Activated CD4-positive, alpha-beta T cell treated with anti-CD3 and anti-CD28 coated beads for 36 hours (primary cell): ENCODE results near the gene C1QTNF1. TPM values are rescaled to one million over a fixed set of nuclear protein-coding genes. Genes with fewer than 3 reads are reported as not detected.
"Not testable (repeated sequence)": the region's sequence is repeated elsewhere in the genome, so short reads cannot be mapped to it uniquely, and the experiment has no call there.

ENCODE experiments used
- ATAC-seq: fragments of 200-7000 bp; cut with Tn5 transposase; one replicate; pipeline ENCODE4 v1.10.0; 2021; ENCODE audit warnings: mild to moderate bottlenecking, moderate library complexity
- CTCF ChIA-PET: fragments of 350-600 bp; sonication (Branson Sonifier 250); formaldehyde crosslinking; loops from one replicate; lab custom pipeline; 2021; ENCODE audit warnings: antibody characterized with exemption; lab: Charles Lee
- POLR2A ChIA-PET: fragments of 350-600 bp; sonication (Branson Sonifier 250); formaldehyde crosslinking; loops from one replicate; lab custom pipeline; 2021; ENCODE audit warnings: antibody characterized with exemption, inconsistent platforms; lab: Charles Lee
- DNase-seq: peaks from one replicate; pipeline ENCODE4 v3.0.0-alpha.2; 2020
- H3K27ac Mint-ChIP-seq: one replicate; pipeline ENCODE4 v1.8.0; 2021; ENCODE audit warnings: mixed read lengths
- H3K27me3 Mint-ChIP-seq: one replicate; pipeline ENCODE4 v1.8.0; 2021; ENCODE audit warnings: mixed read lengths
- H3K36me3 Mint-ChIP-seq: one replicate; pipeline ENCODE4 v1.8.0; 2021; ENCODE audit warnings: low read depth, mixed read lengths
- H3K4me1 Mint-ChIP-seq: one replicate; pipeline ENCODE4 v1.8.0; 2021; ENCODE audit warnings: mixed read lengths
- H3K4me3 Mint-ChIP-seq: one replicate; pipeline ENCODE4 v1.8.0; 2021; ENCODE audit warnings: mild to moderate bottlenecking, moderate library complexity, mixed read lengths
- H3K9me3 Mint-ChIP-seq: one replicate; pipeline ENCODE4 v1.8.0; 2021; ENCODE audit warnings: low read depth, mixed read lengths
- intact Hi-C, 2 experiments: fragments of 100-400 bp; cut with DNase I in 1 of 2; cut with micrococcal nuclease in 1 of 2; formaldehyde crosslinking; loops; one replicate each; pipeline versions ENCODE4 v1.14.2 to v1.15.1; 2022 to 2024; cut with DNase I, micrococcal nuclease
- total RNA-seq, 2 experiments: library from RNA; stranded (reverse); gene quantifications; one replicate each; pipeline ENCODE4 v1.2.3, GENCODE V29; 2021

Gene C1QTNF1
- total RNA-seq, 2 experiments from 2014 or later = 0.14 TPM; not detected in 1

GRCh38 chr17:79027925-79028491, 4.0 kb downstream of the C1QTNF1 start:
- H3K36me3 Mint-ChIP-seq = no peaks in the 10 kb centered on the region
- H3K4me3 Mint-ChIP-seq = no peak overlapping the region
- intact Hi-C loops = no loop called here
- DNase-seq = no peak
- H3K27ac Mint-ChIP-seq = no peak overlapping the region
- no peak for ATAC-seq
- peaks cover 25% of the 10 kb centered on the region for H3K27me3 Mint-ChIP-seq
- H3K9me3 Mint-ChIP-seq = no peaks in the 10 kb centered on the region
- POLR2A ChIA-PET = no interaction called here
- CTCF ChIA-PET = no interaction called here
- peaks cover 3% of the 10 kb centered on the region for H3K4me1 Mint-ChIP-seq

GRCh38 chr17:79028496-79029326, 4.7 kb downstream of the C1QTNF1 start:
- Mint-ChIP-seq H3K4me1 (peaks cover 3% of the 10 kb centered on the region), H3K36me3 (no peaks in the 10 kb centered on the region), H3K4me3 (no peak overlapping the region), H3K27me3 (peaks cover 20% of the 10 kb centered on the region), H3K27ac (no peak overlapping the region), H3K9me3 (no peaks in the 10 kb centered on the region)
- no peak for DNase-seq
- intact Hi-C loops = no loop called here
- no peak for ATAC-seq
- ChIA-PET POLR2A (no interaction called here), CTCF (interaction anchor here (0.6 to 0.7 kb wide), 2 partner anchors 163 to 1451 kb away, joined by 3 read pairs; no protein-coding TSS in a partner anchor)

- Mint-ChIP-seq H3K27me3 (peaks cover 17% of the 10 kb centered on the region), H3K27ac (no peak overlapping the region), H3K9me3 (no peaks in the 10 kb centered on the region), H3K4me3 (no peak overlapping the region), H3K4me1 (no peaks in the 10 kb centered on the region), H3K36me3 (no peaks in the 10 kb centered on the region)
- ChIA-PET CTCF (interaction anchor here (0.6 to 1.1 kb wide), 5 partner anchors 11 to 1450 kb away, joined by 3 read pairs; no protein-coding TSS in a partner anchor), POLR2A (no interaction called here)
- intact Hi-C loops = no loop called here
- ATAC-seq = no peak
- no peak for DNase-seq
These were observed 5.5 kb downstream of the C1QTNF1 start for GRCh38 chr17:79029327-79030009.

GRCh38 chr17:79030636-79031035, 6.7 kb downstream of the C1QTNF1 start:
- H3K27ac Mint-ChIP-seq, ATAC-seq, intact Hi-C loops, H3K4me3 Mint-ChIP-seq, H3K27me3 Mint-ChIP-seq, H3K9me3 Mint-ChIP-seq, H3K36me3 Mint-ChIP-seq, POLR2A ChIA-PET, DNase-seq, H3K4me1 Mint-ChIP-seq: not testable (repeated sequence)
- CTCF ChIA-PET = interaction anchor here (0.6 kb wide), 1 partner anchor 66 kb away, joined by 3 read pairs; no protein-coding TSS in a partner anchor

GRCh38 chr17:79031996-79032875, 8.3 kb downstream of the C1QTNF1 start:
- Mint-ChIP-seq H3K27me3 (peaks cover 2% of the 10 kb centered on the region), H3K4me3 (no peak overlapping the region), H3K36me3 (no peaks in the 10 kb centered on the region), H3K4me1 (no peaks in the 10 kb centered on the region), H3K9me3 (no peaks in the 10 kb centered on the region), H3K27ac (no peak overlapping the region)
- ChIA-PET CTCF (interaction anchor here (1.0 kb wide), 1 partner anchor 12 kb away, joined by 4 read pairs; no protein-coding TSS in a partner anchor), POLR2A (no interaction called here)
- ATAC-seq = no peak
- DNase-seq = no peak
- intact Hi-C loops = no loop called here

- Mint-ChIP-seq H3K9me3 (no peaks in the 10 kb centered on the region), H3K27me3 (peaks cover 2% of the 10 kb centered on the region), H3K27ac (no peak overlapping the region), H3K36me3 (no peaks in the 10 kb centered on the region), H3K4me3 (no peak overlapping the region), H3K4me1 (no peaks in the 10 kb centered on the region)
- ChIA-PET POLR2A (no interaction called here), CTCF (interaction anchor here (0.6 to 1.0 kb wide), 3 partner anchors 11 to 1312 kb away, joined by 3 to 4 read pairs (median 3); no protein-coding TSS in a partner anchor)
- intact Hi-C loops = no loop called here
- ATAC-seq (no peak), DNase-seq (no peak)
These were observed 9.2 kb downstream of the C1QTNF1 start for GRCh38 chr17:79033046-79033616.

GRCh38 chr17:79033741-79034501, 10.0 kb downstream of the C1QTNF1 start:
- no peak for ATAC-seq
- H3K27ac Mint-ChIP-seq = no peak overlapping the region
- H3K4me1 Mint-ChIP-seq = no peaks in the 10 kb centered on the region
- POLR2A ChIA-PET = no interaction called here
- no peaks in the 10 kb centered on the region for H3K36me3 Mint-ChIP-seq
- no peaks in the 10 kb centered on the region for H3K9me3 Mint-ChIP-seq
- DNase-seq = no peak
- peaks cover 2% of the 10 kb centered on the region for H3K27me3 Mint-ChIP-seq
- no peak overlapping the region for H3K4me3 Mint-ChIP-seq
- intact Hi-C loops = no loop called here
- CTCF ChIA-PET = interaction anchor here (0.6 to 1.0 kb wide), 3 partner anchors 12 to 1312 kb away, joined by 3 to 4 read pairs (median 3); no protein-coding TSS in a partner anchor

DNA sequence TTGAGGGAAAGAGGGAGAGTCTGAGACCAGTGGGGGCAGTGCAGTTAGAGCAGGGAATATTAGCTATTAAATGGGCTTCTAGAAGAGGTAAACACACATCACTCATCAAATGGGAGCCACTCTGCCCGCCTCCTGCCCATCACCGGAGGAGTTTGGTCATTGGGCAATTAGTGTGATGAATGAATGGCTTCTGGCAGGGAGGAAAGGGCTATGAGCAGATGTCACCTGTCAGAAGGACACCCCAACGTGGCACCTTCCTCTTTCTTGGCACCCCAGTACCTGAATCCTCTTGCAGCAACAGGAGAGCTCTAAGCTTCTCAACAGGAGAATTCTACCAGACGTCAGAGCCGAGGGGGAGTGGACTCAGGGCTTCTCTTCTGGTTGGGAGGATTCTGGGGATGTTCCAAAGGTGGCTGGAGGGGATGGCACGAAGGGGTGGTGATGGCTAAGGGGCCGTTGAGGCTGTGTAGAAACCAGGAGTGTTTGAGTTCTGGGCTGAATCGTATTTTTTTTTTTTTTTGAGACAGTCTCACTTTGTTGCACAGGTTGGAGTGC, 11.0 kb downstream of the C1QTNF1 start:
- intact Hi-C loops = no loop called here
- H3K9me3 Mint-ChIP-seq = no peaks in the 10 kb centered on the region
- DNase-seq (no peak), ATAC-seq (no peak)
- no peak overlapping the region for H3K27ac Mint-ChIP-seq
- H3K36me3 Mint-ChIP-seq = no peaks in the 10 kb centered on the region
- CTCF ChIA-PET = interaction anchor here (1.0 to 1.1 kb wide), 2 partner anchors 11 to 15 kb away, joined by 4 read pairs; no protein-coding TSS in a partner anchor
- no peak overlapping the region for H3K4me3 Mint-ChIP-seq
- H3K4me1 Mint-ChIP-seq = no peaks in the 10 kb centered on the region
- POLR2A ChIA-PET = no interaction called here
- H3K27me3 Mint-ChIP-seq = peaks cover 2% of the 10 kb centered on the region

DNA sequence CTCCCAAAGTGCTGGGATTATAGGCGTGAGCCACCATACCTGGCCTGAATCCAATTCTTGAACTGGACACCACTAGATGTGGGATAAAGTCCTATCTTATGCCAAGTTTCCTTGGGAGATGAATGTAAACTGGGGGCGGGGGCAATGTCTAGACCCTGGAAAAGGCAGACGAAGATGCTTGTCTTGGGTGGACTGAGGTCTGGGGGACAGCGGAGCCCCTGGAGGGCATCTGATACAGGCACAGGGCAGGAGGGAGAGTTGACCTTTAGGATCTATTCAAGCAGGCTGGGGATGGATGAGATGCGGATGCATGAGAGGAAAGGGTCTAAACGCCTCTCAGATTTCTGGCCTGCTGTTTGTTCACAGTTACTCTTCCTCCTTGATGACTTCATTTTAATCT, 11.7 kb downstream of the C1QTNF1 start:
- Mint-ChIP-seq H3K4me3 (no peak overlapping the region), H3K4me1 (no peaks in the 10 kb centered on the region), H3K27me3 (peaks cover 2% of the 10 kb centered on the region), H3K27ac (no peak overlapping the region), H3K36me3 (no peaks in the 10 kb centered on the region), H3K9me3 (no peaks in the 10 kb centered on the region)
- no peak for DNase-seq
- intact Hi-C loops = no loop called here
- no peak for ATAC-seq
- CTCF ChIA-PET = interaction anchor here (0.7 to 1.7 kb wide), 7 partner anchors 10 to 576 kb away, joined by 3 to 5 read pairs (median 3); no protein-coding TSS in a partner anchor
- POLR2A ChIA-PET = no interaction called here

DNA sequence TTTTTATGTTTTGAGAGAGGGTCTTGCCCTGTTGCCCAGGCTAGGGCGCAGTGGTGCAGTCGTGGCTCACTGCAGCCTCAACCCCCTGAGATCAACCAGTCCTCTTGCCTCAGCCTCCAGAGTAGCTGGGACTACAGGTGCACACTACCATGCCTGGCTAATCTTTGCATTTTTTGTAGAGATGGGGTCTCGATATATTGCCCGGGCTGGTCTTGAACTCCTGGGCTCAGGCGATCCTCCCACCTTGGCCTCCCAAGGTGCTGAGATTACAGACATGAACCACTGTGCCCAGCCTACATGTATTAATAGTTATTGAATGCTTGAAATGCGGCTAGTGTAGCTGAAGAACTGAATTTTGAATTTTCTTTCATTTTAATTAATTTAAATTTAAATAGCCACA, 12.2 kb downstream of the C1QTNF1 start:
- ChIA-PET CTCF (interaction anchor here (0.7 to 1.7 kb wide), 7 partner anchors 9 to 575 kb away, joined by 3 to 5 read pairs (median 3); no protein-coding TSS in a partner anchor), POLR2A (no interaction called here)
- Mint-ChIP-seq H3K4me1 (no peaks in the 10 kb centered on the region), H3K4me3 (no peak overlapping the region), H3K9me3 (no peaks in the 10 kb centered on the region), H3K27me3 (peaks cover 2% of the 10 kb centered on the region), H3K27ac (no peak overlapping the region), H3K36me3 (no peaks in the 10 kb centered on the region)
- intact Hi-C loops = no loop called here
- no peak for ATAC-seq
- no peak for DNase-seq
